ENCODE results near the gene NAPEPLD.
"Not testable (repeated sequence)": the region's sequence is repeated elsewhere in the genome, so short reads cannot be mapped to it uniquely, and the experiment has no call there.

DNA sequence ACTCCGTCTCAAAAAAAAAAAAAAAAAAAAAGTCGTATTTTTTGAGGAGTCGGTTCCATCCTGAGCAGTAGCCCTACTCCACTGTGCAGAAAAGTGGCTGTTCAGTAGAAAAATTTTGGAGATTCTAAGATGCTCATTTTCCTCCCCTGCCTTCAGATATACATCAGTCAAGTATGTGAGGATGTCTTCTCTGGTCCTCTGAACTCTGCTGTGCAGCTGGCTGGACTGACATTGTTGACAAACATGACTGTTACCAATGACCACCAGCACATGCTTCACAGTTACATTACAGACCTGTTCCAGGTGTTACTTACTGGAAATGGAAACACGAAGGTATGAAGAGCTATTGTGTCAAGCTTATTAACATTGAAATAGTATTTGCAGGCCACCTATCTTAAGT lies 56.6 kb downstream of the NAPEPLD start:
- not testable (repeated sequence) for TF ChIP-seq CTCF (IDR thresholded peaks at IDR 0.05); EP300 (IDR thresholded peaks at IDR 0.05; ENCODE audit: low read depth); POLR2AphosphoS5 (IDR thresholded peaks at IDR 0.05); POLR2A (IDR thresholded peaks at IDR 0.05)
